ENCODE data around the gene VAT1L.

DNA sequence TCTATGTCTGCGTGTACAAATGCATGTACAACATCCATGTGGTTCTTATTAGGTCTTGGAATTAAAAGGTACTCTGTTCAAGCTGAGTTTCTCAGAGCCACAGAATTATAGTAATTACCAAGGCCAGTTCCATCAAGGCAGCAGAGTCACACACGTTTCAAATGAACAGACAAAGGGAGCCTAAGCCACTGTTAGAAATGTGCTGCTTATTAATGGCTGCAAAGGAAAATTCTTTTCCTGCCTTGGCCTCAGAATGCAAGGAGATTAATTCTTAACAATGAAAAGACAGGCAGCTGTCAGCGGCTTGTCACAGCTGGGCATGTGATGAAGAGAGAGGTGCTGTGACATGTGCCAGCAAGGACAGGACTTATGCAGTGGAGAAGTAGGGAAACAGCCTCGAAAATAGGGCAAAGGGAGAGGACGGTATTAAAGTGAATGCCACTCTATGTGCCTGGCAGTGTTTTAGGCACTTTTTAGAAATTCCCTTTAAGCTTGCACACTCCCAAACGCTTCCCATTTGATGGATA is 133.9 kb downstream of the VAT1L start:
- no peak for TF ChIP-seq POLR2A (IDR thresholded peaks at IDR 0.05)
- TF ChIP-seq, protein P1, sequence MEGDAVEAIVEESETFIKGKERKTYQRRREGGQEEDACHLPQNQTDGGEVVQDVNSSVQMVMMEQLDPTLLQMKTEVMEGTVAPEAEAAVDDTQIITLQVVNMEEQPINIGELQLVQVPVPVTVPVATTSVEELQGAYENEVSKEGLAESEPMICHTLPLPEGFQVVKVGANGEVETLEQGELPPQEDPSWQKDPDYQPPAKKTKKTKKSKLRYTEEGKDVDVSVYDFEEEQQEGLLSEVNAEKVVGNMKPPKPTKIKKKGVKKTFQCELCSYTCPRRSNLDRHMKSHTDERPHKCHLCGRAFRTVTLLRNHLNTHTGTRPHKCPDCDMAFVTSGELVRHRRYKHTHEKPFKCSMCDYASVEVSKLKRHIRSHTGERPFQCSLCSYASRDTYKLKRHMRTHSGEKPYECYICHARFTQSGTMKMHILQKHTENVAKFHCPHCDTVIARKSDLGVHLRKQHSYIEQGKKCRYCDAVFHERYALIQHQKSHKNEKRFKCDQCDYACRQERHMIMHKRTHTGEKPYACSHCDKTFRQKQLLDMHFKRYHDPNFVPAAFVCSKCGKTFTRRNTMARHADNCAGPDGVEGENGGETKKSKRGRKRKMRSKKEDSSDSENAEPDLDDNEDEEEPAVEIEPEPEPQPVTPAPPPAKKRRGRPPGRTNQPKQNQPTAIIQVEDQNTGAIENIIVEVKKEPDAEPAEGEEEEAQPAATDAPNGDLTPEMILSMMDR (IDR thresholded peaks at IDR 0.05), result no peak
